HG02884 (cell line): ENCODE data around the gene ANXA10.
"Not testable (repeated sequence)": the region's sequence is repeated elsewhere in the genome, so short reads cannot be mapped to it uniquely, and the experiment has no call there.

Experiments used
- ATAC-seq: cut with Tn5 transposase; IDR thresholded peaks from one replicate; pipeline ENCODE4 v1.9.1; 2021; ENCODE audit warnings: mild to moderate bottlenecking, moderate library complexity; ENCODE audit not compliant: unreplicated experiment

Gene ANXA10

GRCh38 chr4:168092176-168092712, at the start of gene ANXA10:
TSS of gene ANXA10 (plus strand) at chr4:168092537. CDS start at chr4:168092701, 164 bp downstream.
- ATAC-seq: no peak

GRCh38 chr4:168045354-168045753, 47.0 kb upstream of the ANXA10 start:
- ATAC-seq: no peak

- ATAC-seq: no peak
These were observed 42.3 kb upstream of the ANXA10 start for GRCh38 chr4:168050002-168050401.

- no peak for ATAC-seq
These were observed 40.8 kb upstream of the ANXA10 start for GRCh38 chr4:168051526-168051925.

GRCh38 chr4:168057412-168057811, 34.9 kb upstream of the ANXA10 start:
- ATAC-seq: peak; percentile 85

GRCh38 chr4:168059251-168059650, 33.1 kb upstream of the ANXA10 start:
- no peak for ATAC-seq

GRCh38 chr4:168063031-168063430, 29.3 kb upstream of the ANXA10 start:
- no peak for ATAC-seq

GRCh38 chr4:168070903-168071302, 21.4 kb upstream of the ANXA10 start:
- ATAC-seq: no peak

GRCh38 chr4:168071304-168071703, 21.0 kb upstream of the ANXA10 start:
- ATAC-seq: no peak

GRCh38 chr4:168074861-168075260, 17.5 kb upstream of the ANXA10 start:
- ATAC-seq: no peak

- ATAC-seq: peak; percentile 98
These were observed 15.2 kb upstream of the ANXA10 start for GRCh38 chr4:168076989-168077725.

- ATAC-seq: no peak
These were observed 14.6 kb upstream of the ANXA10 start for GRCh38 chr4:168077726-168078239.

- ATAC-seq: no peak
These were observed 10.0 kb upstream of the ANXA10 start for GRCh38 chr4:168082379-168082778.

- no peak for ATAC-seq
These were observed 3.6 kb downstream of the ANXA10 start for GRCh38 chr4:168095776-168096406.

- ATAC-seq: no peak
These were observed 4.1 kb downstream of the ANXA10 start for GRCh38 chr4:168096407-168096784.

- no peak for ATAC-seq
These were observed 4.8 kb downstream of the ANXA10 start for GRCh38 chr4:168097161-168097560.

GRCh38 chr4:168098248-168098717, 5.9 kb downstream of the ANXA10 start:
- no peak for ATAC-seq

GRCh38 chr4:168099195-168099594, 6.9 kb downstream of the ANXA10 start:
- no peak for ATAC-seq

- ATAC-seq: no peak
These were observed 8.7 kb downstream of the ANXA10 start for GRCh38 chr4:168101026-168101425.

- no peak for ATAC-seq
These were observed 10.1 kb downstream of the ANXA10 start for GRCh38 chr4:168102403-168102802.

- no peak for ATAC-seq
These were observed 17.2 kb downstream of the ANXA10 start for GRCh38 chr4:168109527-168109926.

- ATAC-seq: not testable (repeated sequence)
These were observed 20.7 kb downstream of the ANXA10 start for GRCh38 chr4:168113059-168113458.
